ENCODE results near the gene ATG2B. TPM values are rescaled to one million over a fixed set of nuclear protein-coding genes. Genes with fewer than 3 reads are reported as not detected.

Gene ATG2B
- total RNA-seq, 1 donor from 2014 or later, result 19.9 TPM

GRCh38 chr14:96405677-96406076, 42.5 kb upstream of the ATG2B start:
- no peaks in the 10 kb centered on the region for H3K27me3 Mint-ChIP-seq
- no peak overlapping the region for H3K4me3 Mint-ChIP-seq
- no peaks in the 10 kb centered on the region for H3K36me3 Mint-ChIP-seq
- no peaks in the 10 kb centered on the region for H3K9me3 Mint-ChIP-seq
- no peaks in the 10 kb centered on the region for H3K4me1 Mint-ChIP-seq (ENCODE audit: unreplicated experiment)
- DNase-seq (ENCODE audit: extremely low spot score, unreplicated experiment), result no peak
- H3K27ac Mint-ChIP-seq, result no peak overlapping the region
- no peak for TF ChIP-seq CTCF (conservative IDR thresholded peaks at IDR 0.05)

- no peak for TF ChIP-seq CTCF (conservative IDR thresholded peaks at IDR 0.05)
- no peaks in the 10 kb centered on the region for H3K27me3 Mint-ChIP-seq
- no peaks in the 10 kb centered on the region for H3K9me3 Mint-ChIP-seq
- no peaks in the 10 kb centered on the region for H3K36me3 Mint-ChIP-seq
- H3K4me3 Mint-ChIP-seq, result no peak overlapping the region
- no peak for DNase-seq (ENCODE audit: extremely low spot score, unreplicated experiment)
- H3K4me1 Mint-ChIP-seq (ENCODE audit: unreplicated experiment), result no peaks in the 10 kb centered on the region
- H3K27ac Mint-ChIP-seq, result no peak overlapping the region
These were observed 40.3 kb upstream of the ATG2B start for GRCh38 chr14:96403409-96403808.

GRCh38 chr14:96400495-96400894, 37.4 kb upstream of the ATG2B start:
- Mint-ChIP-seq H3K27me3 (no peaks in the 10 kb centered on the region), H3K27ac (no peak overlapping the region), H3K4me3 (no peak overlapping the region), H3K36me3 (no peaks in the 10 kb centered on the region), H3K4me1 (ENCODE audit: unreplicated experiment) (no peaks in the 10 kb centered on the region), H3K9me3 (no peaks in the 10 kb centered on the region)
- TF ChIP-seq CTCF (conservative IDR thresholded peaks at IDR 0.05), result no peak
- DNase-seq (ENCODE audit: extremely low spot score, unreplicated experiment), result no peak

- H3K4me3 Mint-ChIP-seq, result no peak overlapping the region
- H3K9me3 Mint-ChIP-seq, result no peaks in the 10 kb centered on the region
- no peak for DNase-seq (ENCODE audit: extremely low spot score, unreplicated experiment)
- H3K36me3 Mint-ChIP-seq, result no peaks in the 10 kb centered on the region
- no peak overlapping the region for H3K27ac Mint-ChIP-seq
- peaks cover 4% of the 10 kb centered on the region for H3K27me3 Mint-ChIP-seq
- H3K4me1 Mint-ChIP-seq (ENCODE audit: unreplicated experiment), result no peaks in the 10 kb centered on the region
- no peak for TF ChIP-seq CTCF (conservative IDR thresholded peaks at IDR 0.05)
These were observed 36.3 kb upstream of the ATG2B start for GRCh38 chr14:96399405-96399804.

GRCh38 chr14:96398921-96399320, 35.8 kb upstream of the ATG2B start:
- peaks cover 4% of the 10 kb centered on the region for H3K27me3 Mint-ChIP-seq
- no peak for DNase-seq (ENCODE audit: extremely low spot score, unreplicated experiment)
- H3K4me3 Mint-ChIP-seq, result no peak overlapping the region
- H3K27ac Mint-ChIP-seq, result no peak overlapping the region
- H3K4me1 Mint-ChIP-seq (ENCODE audit: unreplicated experiment), result no peaks in the 10 kb centered on the region
- no peaks in the 10 kb centered on the region for H3K36me3 Mint-ChIP-seq
- no peak for TF ChIP-seq CTCF (conservative IDR thresholded peaks at IDR 0.05)
- H3K9me3 Mint-ChIP-seq, result no peaks in the 10 kb centered on the region

GRCh38 chr14:96398432-96398831, 35.3 kb upstream of the ATG2B start:
- Mint-ChIP-seq H3K27ac (no peak overlapping the region), H3K36me3 (no peaks in the 10 kb centered on the region), H3K9me3 (no peaks in the 10 kb centered on the region), H3K27me3 (peaks cover 4% of the 10 kb centered on the region), H3K4me1 (ENCODE audit: unreplicated experiment) (no peaks in the 10 kb centered on the region), H3K4me3 (no peak overlapping the region)
- DNase-seq (ENCODE audit: extremely low spot score, unreplicated experiment), result no peak
- no peak for TF ChIP-seq CTCF (conservative IDR thresholded peaks at IDR 0.05)
